HG03565 (cell line): ENCODE results near the gene EGFR.

Experiments
- ATAC-seq: cut with Tn5 transposase; IDR thresholded peaks from one replicate; pipeline ENCODE4 v1.9.1; 2021; ENCODE audit warnings: mild to moderate bottlenecking, moderate library complexity; ENCODE audit not compliant: unreplicated experiment

Gene EGFR

DNA sequence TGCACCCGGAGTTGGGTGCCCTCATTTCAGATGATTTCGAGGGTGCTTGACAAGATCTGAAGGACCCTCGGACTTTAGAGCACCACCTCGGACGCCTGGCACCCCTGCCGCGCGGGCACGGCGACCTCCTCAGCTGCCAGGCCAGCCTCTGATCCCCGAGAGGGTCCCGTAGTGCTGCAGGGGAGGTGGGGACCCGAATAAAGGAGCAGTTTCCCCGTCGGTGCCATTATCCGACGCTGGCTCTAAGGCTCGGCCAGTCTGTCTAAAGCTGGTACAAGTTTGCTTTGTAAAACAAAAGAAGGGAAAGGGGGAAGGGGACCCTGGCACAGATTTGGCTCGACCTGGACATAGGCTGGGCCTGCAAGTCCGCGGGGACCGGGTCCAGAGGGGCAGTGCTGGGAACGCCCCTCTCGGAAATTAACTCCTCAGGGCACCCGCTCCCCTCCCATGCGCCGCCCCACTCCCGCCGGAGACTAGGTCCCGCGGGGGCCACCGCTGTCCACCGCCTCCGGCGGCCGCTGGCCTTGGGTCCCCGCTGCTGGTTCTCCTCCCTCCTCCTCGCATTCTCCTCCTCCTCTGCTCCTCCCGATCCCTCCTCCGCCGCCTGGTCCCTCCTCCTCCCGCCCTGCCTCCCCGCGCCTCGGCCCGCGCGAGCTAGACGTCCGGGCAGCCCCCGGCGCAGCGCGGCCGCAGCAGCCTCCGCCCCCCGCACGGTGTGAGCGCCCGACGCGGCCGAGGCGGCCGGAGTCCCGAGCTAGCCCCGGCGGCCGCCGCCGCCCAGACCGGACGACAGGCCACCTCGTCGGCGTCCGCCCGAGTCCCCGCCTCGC lies at the start of gene EGFR:
TSS of gene EGFR (plus strand) at position 657 of the 830 bp plus-strand sequence. CDS start 261 bp downstream, outside the sequence.
- ATAC-seq = no peak

DNA sequence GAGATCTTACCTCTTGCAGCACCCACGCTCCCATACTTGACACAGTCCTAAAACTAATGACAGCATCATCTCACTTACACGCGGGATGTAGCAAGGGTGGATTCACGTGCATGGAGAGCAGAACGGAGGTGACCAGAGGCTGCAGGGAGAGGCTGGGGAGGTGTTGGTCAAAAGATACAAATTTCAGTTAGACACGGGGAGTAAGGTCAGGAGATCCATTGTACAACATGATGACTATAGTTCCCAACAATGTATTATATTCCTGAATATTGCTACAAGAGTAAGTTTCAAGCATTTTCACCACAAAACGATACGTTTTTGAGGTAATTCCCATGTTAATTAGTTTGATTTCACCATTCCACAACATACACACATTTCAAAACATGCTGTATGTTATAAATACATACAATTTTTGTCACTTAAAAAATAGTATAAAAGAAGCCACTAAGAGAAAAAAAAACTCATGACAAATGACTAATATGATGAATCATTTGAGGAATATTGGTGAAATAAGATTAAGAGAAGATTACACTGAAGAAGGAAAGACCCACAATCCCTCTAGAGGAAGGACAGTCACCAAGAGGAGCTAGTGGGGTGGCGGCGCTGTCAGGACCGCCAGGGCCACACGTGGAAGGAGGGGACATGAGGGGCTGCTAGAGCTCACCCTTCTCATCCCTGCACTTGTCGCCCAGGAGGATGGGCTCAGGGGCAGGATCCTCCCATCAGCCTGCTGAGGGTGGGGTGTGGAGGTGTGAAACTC lies 49.4 kb upstream of the EGFR start:
- ATAC-seq = no peak

DNA sequence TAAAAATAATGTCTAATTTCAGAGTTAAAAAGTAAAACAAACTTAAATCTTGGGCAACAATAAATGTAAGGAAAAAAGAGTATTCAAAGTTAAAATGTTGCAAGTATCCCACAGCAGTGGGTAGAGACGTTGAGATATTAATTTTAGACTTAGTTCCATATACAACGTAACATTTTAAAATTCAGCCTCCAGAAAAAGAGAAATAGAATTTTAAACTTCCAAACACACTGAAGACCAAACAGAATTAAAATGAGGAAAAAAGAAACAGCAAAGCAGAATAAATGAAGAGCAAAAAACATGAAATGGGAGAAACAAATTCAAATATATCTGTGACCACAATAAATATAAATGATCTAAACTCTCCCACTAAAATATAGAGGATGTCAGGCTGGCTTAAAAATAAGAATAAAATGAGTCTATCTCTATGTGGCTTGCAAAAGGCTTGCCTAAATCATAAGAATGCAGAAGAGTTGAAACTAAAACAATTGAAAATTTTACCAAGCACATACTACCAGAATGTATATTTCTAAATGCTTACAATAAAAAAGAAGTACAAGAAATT lies 46.0 kb upstream of the EGFR start:
- ATAC-seq = no peak

DNA sequence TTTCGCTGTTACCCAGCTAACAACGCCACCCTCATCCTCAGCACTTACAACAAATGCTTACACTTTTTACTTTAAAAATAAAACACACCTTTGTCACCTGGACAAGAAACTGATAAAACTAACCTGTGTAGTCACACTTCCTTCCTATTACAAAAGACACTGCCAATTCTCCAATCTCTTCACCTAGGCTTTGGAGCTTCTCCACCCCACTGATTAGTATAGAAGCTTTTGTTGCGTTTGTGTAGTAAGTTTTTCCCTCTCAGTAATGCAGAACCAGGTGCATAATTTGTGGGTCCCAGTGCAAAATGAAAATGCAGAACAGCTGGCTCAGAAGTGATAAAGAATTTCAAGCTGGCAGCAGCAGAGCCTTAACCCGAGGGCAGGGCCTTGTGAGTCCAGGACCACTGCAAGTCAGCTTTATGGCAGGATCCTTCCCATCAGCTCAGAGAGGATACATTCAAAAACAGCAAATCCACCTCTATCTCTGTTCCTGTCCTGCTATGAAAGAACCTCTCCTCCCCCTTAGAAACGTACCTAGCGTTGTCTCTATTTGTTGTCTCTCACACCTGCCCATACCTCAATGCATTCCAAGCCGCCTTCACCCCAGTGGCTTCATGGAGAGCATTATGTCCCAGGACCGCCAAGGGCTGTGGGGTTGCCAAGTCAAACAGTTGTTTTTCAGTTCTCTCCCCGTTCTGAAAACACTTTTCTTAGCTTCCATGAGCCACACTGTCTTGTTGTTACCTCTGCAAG lies 40.3 kb upstream of the EGFR start:
- ATAC-seq = no peak

DNA sequence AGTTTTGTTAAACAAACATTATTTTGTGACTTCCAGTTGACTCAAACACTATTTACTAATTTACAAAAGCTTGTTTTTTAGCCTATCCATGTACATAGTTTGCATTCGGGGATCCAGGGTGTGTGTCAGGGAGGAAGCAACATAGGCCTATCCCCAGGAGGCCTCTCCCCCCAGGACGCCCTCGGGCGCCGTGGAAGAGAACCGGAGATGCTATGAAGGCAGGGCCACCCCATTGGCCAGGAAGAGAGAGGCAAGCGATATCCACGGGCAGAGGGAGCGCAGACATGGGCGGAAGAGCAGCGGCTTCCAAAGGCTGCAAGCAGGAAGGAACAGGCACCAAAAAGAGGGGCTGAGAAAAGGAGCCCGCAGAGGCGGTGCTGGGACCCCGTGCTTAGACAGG lies 38.3 kb upstream of the EGFR start:
- no peak for ATAC-seq

DNA sequence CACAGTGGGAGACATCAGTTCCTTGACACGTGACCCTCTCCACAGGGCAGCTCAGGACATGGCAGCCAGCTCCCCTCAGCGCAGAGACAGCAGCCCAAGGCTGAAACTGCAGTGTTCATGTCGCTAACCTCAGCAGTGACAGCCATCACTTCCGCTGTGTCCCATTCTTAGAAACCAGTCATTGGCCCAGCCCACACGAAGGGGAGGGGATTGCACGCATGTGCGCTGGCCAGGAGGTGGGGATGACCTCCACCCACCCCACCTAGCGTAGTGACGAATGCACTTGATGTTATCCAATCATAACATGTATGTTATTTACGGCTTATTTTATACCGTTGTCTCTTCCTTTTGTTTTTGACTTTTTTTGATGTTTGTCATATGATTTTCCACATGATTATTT lies 36.9 kb upstream of the EGFR start:
- no peak for ATAC-seq

DNA sequence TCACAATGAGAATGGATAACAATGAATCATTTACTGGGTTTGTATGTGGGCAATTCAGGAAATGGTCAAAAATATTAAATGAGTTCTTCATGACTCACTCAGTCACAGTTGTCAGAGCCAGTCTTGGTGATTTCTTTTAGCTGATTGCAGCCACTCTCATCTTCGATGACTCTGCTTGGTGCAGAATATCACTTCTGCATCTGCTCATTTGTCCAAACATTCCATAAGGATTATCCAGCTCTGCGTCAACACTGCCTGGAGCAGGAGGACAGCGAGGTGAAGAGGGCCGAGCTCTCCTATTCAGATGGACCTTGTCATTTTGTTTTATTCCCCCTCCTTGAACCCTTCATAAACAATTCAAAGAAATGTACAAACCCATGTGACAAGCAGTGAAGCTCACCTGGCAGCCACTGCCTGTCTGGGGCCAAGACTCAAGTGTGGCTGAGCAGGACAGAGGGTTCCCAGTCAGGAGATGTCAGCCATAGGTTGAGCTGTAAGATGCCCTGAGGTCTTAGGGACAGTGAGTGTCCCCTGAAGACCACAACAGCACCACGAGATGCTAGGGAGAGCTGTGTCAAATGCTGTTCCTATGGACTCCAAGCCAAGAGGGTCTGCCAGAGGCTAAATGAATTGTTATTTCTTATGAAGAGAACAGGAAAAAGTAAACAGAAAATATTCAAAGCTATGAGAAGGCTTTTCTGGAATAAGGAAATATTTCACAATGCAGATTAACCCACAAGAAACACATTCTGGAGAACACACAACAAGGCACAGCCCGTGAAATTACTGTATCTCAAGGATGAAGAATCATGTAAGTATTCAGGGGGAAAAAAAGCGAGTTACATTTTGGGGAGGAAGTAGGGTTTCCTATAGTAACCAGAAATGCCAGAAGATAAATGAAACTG lies 33.1 kb upstream of the EGFR start:
- ATAC-seq = no peak

DNA sequence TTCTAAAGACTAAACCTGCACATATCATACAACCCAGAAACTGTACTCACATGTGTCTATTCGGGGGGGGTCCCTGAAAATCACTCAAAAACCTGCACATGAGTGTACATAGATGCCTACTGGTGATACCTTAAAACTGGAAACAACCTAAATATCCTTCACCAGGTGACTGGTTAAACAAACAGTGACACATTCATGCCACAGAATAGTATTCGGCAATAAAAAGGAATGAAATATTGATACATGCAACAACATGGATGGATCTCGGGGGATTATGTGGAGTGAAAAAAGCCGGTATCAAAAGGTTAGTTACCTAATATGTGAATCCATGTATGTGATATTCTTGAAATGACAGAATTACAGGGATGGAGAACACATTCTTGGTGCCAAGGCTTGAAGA lies 32.1 kb upstream of the EGFR start:
- no peak for ATAC-seq

DNA sequence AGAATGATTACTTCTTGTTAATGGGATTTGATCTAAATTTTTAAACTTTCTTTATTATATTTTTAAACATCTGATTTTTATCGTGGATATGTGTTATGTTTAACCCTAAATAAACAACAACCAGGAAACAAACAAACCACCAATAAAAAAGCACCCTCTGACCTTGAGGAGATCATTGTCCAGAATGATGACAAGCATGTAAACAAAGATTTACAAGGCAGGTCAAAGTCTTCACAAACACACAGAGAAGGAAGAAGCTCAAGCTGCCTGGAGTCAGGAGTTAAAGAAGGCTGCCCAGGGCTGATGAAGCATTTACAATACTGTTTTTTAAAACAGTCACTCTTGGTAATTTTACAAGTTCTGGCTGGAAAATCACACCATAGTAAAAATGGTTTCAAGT lies 31.0 kb upstream of the EGFR start:
- ATAC-seq = no peak

DNA sequence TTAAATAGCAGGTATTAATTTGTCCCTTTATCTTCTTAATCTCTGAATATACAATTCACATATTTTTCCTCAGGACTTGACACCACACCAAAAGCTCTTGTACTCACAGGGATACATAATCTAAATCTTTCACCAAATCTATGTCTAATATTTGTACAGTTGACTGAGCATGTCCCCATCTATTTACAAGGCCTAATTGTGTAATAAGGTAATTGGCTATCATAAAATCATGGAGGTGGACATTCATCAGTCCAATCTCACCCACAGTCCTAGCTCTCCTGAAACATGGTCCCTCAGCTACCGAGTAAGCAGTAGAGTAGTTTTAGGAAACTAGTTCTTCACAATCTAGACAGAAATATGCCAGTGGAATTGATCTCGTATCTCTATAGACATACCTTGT lies 30.3 kb upstream of the EGFR start:
- no peak for ATAC-seq

DNA sequence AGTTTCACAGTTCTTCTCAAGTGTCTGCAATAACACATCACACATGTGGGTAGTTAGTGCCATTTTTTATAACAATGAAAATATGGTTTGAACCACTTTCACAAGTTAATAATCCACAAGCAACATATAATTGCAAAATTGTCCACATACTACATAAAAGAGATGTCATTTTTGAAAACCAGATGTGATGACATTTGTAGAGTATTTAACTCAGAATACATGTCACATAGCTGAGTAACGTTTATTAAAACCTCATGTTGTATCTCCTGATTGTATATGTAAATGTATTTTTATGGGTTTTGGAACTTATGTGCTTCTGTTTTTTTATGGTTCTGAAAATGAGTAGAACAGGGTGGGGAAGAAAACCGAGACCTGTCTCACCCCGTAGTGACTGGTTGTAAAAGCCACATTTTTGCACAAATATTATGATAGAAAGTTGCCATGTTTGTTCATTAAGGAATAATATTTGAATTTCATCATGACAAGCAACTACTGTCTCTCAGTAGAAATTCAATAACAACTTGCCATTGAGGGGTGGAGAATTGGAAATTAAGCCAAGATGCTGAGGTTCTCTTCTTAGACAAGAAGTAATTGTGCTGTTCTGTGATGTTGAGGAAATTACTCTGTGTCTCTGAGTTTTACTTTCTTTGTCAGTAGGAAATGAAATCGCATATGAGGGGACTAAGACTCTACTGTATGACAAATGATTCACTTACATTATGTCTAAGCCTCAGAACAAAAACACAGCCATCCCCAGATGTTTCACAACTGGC lies 29.2 kb upstream of the EGFR start:
- ATAC-seq = no peak

DNA sequence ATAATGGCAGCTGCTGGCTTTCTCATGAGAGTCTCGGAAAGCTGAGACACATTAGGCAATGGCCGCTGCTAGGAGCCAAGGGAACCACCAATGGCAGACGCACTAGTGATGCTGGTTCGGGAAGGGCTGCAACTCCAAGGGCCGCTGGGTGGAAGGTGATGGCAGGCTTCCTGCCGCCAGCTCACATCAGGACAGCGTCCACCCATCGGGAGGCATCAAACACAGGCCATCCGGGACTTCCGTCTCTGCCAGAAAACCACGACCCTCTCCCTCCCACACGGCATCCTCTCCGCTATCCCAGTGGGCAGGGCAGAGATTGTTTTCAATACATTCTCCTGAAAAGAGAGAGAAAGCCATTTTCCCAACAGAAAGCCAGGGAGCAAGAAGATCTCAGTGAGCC lies 27.5 kb upstream of the EGFR start:
- ATAC-seq = no peak

DNA sequence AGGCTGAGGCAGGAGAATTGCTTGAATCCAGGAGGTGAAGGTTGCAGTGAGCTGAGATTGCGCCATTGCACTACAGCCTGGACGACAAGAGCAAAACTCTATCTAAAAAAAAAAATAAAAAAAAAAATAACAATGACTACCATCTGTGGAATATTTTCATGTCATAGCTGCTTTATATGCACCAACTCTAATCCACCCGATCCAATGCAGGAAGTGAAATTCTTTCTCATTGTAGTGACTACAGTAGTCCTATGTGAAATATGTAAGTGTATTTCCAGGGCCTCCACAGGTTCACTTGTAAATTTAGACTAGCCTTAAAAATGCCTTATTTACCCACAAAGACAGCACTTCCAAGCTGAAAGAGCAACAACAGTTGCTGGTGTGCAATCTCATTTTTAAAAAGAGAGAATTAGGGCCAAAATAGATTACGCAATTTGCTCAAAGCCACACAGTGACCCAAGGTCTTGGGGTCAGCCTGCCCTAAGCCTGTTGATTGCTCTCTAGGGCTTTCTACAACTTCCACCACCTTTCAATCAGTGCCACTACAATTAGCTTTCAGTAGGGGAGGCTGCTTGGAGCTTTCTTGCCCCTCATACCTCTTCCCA lies 25.8 kb upstream of the EGFR start:
- no peak for ATAC-seq

DNA sequence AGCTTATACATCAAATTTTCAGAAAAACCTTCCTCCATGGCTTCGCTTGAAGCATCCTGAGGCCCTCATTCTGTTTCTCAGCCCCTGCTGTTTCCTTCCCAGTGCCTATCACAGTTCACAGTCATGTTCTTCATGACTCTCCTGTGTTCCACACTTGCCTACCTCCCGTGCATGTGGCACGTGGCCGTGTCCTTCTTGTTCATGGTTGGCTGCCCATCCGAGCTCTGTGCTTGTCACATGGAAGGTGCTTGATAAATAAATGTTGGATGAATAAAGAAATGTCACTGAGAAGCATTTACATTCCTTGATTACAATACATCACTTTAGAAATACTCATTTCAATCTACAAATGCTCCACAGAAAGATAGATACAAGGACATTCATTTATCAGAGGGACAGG lies 23.7 kb upstream of the EGFR start:
- ATAC-seq = no peak

DNA sequence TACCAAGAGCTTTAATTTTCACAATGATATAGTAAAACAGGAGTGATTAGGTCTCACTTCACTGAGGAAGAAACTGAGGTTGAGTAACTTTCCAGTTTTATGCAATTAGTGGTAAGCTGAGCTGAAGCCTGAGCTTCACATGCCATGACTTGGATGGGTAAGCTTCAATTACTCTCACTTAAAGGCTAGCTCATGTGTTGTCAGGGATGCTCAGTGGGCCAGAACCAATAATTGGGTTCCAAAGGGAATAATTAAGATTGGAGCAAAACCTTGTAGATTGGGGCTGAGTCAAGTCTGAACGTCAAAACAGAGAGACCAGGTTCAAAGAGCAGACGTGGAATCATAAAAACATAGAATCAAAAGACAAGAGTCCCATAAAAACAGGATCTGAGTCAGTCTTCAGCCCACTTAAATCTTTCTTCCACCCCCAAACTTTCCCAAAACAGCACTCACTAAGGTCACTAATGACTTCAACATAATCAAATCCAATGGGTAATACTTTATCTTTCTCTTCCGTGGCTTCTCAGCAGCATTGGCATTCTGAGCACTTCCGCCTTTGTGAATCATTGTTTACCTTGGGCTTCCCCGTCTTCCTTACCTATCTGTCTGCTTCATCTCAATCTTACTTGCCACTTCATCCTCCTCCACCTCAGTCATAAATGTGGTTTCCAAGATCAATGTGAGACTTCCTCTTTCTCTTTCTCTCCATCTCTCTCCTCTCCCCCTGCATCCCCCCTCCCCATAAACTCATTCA lies 23.0 kb upstream of the EGFR start:
- peak; percentile 79 for ATAC-seq

DNA sequence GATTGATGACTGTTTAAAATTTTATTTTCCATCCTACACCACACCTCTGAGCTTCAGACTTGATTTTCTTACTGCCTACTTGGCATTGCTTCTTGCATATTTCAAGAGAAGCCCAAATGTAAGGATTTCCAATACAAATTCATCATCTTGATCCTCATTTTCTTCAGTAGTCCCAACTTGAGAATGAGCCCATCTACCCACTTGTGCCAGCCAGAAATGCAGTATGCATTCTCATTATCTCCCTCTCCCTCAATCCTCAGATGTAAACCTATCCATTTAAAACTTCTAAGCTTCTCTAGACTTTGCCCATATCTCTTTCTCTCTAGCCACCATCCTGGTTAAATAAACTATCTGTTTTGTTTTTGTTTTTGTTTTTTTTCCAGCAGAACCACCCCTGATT lies 22.4 kb upstream of the EGFR start:
- ATAC-seq = no peak

DNA sequence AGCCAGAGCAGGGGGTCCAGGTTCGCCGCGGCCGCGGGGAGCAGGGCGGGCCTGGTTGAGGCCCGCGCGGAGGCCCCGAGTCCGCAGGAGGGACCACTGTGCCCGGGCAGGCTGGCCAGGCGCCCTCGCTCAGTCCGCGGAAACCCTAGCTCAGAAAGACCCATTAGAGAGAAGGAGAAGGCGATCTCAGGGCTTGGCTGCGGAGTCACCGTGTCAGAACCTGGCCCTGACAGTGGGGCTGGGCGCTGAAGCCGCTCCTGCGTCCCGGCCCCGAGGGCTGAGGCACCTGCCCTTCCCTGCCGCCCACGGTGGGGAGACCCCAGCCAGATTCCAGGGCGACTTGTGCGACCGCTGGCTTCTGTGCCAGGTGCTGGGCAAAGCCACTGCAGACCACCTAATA lies 14.2 kb upstream of the EGFR start:
- no peak for ATAC-seq

DNA sequence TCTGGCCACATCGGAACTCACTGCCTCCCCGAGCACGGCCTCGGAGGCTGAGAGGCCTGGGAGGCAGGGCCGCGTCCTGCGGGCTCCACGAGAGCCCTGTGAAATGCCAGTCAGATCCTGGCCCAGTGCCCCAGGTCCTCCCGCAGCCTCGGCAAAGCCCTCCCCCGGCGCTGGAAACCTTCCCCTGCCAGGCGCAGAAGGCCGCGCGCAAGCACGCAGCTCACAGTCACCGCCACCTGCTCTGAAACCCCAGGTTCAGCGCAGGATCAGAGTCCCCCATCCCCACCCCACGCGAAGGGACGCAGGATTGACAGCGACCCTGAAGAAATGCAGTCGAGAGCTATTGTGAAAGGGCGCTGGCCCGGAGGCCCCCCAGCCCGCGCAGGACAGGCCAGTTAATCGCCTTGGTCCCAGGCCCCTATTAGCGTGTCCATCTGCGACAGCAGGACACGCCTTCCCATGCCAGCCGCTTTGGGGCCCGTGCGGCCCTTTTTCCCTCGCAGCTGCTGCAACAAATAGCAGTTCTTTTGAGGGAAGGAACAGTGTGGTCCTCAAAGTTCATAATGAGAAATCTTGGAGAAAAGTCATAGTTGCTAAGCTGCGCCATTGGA lies 13.5 kb upstream of the EGFR start:
- no peak for ATAC-seq
